HepG2 (cell line): ENCODE measurements around the gene CLCN2.

Experiments used
- ETV6 ChIP-seq: sonication (generic); formaldehyde crosslinking; conservative IDR thresholded peaks from 2 replicates; pipeline ENCODE4 v1.4.0; 2020; ENCODE audit warnings: missing genetic modification reagents
- HDAC2 ChIP-seq: sonication (generic); formaldehyde crosslinking; IDR thresholded peaks from 2 replicates; pipeline ENCODE4 v1.4.0; 2020; ENCODE audit warnings: missing genetic modification reagents
- HINFP ChIP-seq: sonication (generic); formaldehyde crosslinking; IDR thresholded peaks from 2 replicates; pipeline ENCODE4 v1.4.0; 2020; ENCODE audit warnings: low read depth, mild to moderate bottlenecking, missing genetic modification reagents
- JUND ChIP-seq: sonication (generic); formaldehyde crosslinking; IDR thresholded peaks from 2 replicates; pipeline ENCODE4 v1.8.0; 2022; ENCODE audit warnings: mild to moderate bottlenecking, missing genetic modification reagents
- MXI1 ChIP-seq: IDR thresholded peaks from 3 replicates; pipeline ENCODE4 v1.6.1; 2012; ENCODE audit warnings: low read depth, low read length, inconsistent platforms, borderline replicate concordance
- RELA ChIP-seq: sonication (generic); formaldehyde crosslinking; IDR thresholded peaks from 2 replicates; pipeline ENCODE4 v1.4.0; 2020; ENCODE audit warnings: missing genetic modification reagents
- SALL2 ChIP-seq: sonication (generic); formaldehyde crosslinking; IDR thresholded peaks from 2 replicates; pipeline ENCODE4 v1.8.1; 2023; ENCODE audit warnings: mild to moderate bottlenecking, missing genetic modification reagents, inconsistent platforms
- ZNF350 ChIP-seq: sonication (generic); formaldehyde crosslinking; IDR thresholded peaks from 2 replicates; pipeline ENCODE4 v1.4.0; 2020; ENCODE audit warnings: mild to moderate bottlenecking, low read depth, missing genetic modification reagents, borderline replicate concordance
- TF ChIP-seq, protein P1 (sequence below): sonication (generic); formaldehyde crosslinking; IDR thresholded peaks from 2 replicates; pipeline ENCODE4 v1.4.0; 2020; ENCODE audit warnings: mild to moderate bottlenecking, missing genetic modification reagents
- TF ChIP-seq, protein P2 (sequence below): sonication (generic); formaldehyde crosslinking; IDR thresholded peaks from 2 replicates; pipeline ENCODE4 v1.5.0; 2020; ENCODE audit warnings: missing genetic modification reagents

DNA sequence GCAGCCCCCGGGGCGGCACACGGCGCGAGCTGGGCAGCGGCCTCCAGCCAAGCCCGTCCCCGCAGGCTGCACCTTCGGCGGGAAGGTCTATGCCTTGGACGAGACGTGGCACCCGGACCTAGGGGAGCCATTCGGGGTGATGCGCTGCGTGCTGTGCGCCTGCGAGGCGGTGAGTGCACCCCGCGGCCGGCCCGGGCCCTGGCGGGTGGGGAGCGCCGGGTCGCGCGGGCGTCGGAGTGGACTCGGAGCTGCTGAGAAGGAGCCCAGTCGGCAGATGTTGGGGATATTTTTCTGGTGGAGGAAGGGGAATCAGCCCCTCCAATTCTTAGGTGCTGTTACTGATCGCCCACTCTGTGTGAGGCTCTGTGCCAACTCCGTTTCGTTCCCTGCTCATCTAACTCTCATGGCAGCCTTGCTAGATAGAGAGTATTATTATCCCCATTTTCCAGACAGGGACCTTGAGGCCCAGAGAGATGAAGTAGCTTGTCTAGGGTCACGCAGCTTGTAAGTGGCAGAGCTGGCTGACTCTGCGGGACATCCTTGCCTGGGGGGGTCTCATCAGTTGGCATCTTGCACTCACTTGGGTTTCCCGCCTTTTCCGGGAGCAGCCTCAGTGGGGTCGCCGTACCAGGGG is 19.3 kb upstream of the CLCN2 start:
- TF ChIP-seq, protein P1, sequence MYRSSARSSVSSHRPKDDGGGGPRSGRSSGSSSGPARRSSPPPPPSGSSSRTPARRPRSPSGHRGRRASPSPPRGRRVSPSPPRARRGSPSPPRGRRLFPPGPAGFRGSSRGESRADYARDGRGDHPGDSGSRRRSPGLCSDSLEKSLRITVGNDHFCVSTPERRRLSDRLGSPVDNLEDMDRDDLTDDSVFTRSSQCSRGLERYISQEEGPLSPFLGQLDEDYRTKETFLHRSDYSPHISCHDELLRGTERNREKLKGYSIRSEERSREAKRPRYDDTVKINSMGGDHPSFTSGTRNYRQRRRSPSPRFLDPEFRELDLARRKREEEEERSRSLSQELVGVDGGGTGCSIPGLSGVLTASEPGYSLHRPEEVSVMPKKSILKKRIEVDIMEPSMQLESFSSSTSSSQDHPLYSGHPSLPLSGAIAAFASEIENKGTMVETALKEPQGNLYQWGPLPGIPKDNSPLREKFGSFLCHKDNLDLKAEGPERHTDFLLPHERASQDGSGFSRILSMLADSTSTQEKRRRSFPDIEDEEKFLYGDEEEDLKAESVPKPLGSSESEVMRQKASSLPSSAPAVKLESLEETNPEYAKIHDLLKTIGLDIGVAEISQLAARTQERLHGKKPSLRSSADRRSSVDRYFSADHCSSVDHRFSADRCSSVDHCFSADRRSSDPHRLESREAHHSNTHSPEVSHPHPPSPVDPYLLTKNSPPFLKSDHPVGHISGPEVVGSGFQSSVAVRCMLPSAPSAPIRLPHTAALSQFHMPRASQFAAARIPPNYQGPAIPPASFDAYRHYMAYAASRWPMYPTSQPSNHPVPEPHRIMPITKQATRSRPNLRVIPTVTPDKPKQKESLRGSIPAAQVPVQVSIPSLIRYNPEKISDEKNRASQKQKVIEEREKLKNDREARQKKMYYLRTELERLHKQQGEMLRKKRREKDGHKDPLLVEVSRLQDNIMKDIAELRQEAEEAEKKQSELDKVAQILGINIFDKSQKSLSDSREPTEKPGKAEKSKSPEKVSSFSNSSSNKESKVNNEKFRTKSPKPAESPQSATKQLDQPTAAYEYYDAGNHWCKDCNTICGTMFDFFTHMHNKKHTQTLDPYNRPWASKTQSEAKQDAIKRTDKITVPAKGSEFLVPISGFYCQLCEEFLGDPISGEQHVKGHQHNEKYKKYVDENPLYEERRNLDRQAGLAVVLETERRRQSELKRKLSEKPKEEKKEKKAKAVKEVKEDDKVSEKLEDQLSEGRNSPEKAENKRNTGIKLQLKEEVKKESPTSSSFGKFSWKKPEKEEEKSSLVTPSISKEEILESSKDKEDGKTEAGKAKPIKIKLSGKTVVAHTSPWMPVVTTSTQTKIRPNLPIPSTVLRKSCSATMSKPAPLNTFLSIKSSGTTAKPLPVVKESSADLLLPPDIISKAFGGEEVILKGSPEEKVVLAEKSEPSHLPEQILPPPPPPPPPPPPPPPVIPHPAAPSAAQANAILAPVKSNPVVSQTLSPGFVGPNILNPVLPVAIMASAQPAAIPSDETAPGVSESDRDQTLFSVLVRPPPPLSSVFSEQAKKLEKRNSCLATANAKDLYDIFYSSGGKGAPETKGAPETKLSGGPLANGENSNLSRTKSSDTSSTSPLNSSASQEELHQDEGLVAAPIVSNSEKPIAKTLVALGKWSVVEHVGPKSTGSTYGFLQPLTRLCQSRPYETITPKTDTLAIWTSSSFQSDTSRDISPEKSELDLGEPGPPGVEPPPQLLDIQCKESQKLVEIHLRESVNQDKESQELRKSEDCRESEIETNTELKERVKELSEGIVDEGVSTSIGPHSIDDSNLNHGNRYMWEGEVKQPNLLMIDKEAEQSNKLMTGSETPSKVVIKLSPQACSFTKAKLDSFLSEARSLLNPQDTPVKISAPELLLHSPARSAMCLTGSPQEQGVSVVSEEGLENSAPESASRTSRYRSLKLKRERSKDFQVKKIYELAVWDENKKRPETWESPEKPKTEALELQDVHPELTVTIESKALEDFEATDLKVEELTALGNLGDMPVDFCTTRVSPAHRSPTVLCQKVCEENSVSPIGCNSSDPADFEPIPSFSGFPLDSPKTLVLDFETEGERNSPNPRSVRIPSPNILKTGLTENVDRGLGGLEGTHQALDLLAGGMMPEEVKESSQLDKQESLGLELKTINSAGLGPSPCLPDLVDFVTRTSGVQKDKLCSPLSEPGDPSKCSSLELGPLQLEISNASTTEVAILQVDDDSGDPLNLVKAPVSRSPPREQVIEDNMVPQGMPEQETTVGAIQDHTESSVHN (CRISPR knock-in tag), result no peak
- TF ChIP-seq ETV6 (CRISPR knock-in tag) (no peak), ZNF350 (CRISPR knock-in tag) (no peak), MXI1 (no peak), SALL2 (CRISPR knock-in tag) (no peak), HINFP (CRISPR knock-in tag) (no peak), JUND (CRISPR knock-in tag) (no peak), HDAC2 (CRISPR knock-in tag) (no peak), RELA (CRISPR knock-in tag) (no peak)
- TF ChIP-seq, protein P2, sequence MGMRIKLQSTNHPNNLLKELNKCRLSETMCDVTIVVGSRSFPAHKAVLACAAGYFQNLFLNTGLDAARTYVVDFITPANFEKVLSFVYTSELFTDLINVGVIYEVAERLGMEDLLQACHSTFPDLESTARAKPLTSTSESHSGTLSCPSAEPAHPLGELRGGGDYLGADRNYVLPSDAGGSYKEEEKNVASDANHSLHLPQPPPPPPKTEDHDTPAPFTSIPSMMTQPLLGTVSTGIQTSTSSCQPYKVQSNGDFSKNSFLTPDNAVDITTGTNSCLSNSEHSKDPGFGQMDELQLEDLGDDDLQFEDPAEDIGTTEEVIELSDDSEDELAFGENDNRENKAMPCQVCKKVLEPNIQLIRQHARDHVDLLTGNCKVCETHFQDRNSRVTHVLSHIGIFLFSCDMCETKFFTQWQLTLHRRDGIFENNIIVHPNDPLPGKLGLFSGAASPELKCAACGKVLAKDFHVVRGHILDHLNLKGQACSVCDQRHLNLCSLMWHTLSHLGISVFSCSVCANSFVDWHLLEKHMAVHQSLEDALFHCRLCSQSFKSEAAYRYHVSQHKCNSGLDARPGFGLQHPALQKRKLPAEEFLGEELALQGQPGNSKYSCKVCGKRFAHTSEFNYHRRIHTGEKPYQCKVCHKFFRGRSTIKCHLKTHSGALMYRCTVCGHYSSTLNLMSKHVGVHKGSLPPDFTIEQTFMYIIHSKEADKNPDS, result no peak
